Measurements from ENCODE around the gene ZNF516.

The ZNF516 gene

GRCh38 chr18:76494231-76495005 lies 624 bp downstream of the ZNF516 start:
- no peak for TF ChIP-seq CTCF (IDR thresholded peaks at IDR 0.05)
- peak overlapping the region; percentile 36 to 86 for H3K27ac ChIP-seq
- peak overlapping the region; percentile 71 for H3K4me3 ChIP-seq
- DNase-seq (ENCODE audit: low spot score), result no peak

- Histone ChIP-seq H3K27ac (peak overlapping the region; percentile 60 to 86), H3K4me3 (peak overlapping the region; percentile 71)
- no peak for DNase-seq (ENCODE audit: low spot score)
- no peak for TF ChIP-seq CTCF (IDR thresholded peaks at IDR 0.05)
Measured at GRCh38 chr18:76493213-76494161, 1.6 kb downstream of the ZNF516 start.

GRCh38 chr18:76492669-76493212 lies 2.3 kb downstream of the ZNF516 start:
- TF ChIP-seq CTCF (IDR thresholded peaks at IDR 0.05), result no peak
- DNase-seq (ENCODE audit: low spot score), result peak; percentile 95
- Histone ChIP-seq H3K4me3 (peak overlapping the region; percentile 71), H3K27ac (peak overlapping the region; percentile 60 to 86)

- no peak for DNase-seq (ENCODE audit: low spot score)
Measured at GRCh38 chr18:76491776-76492668, 3.0 kb downstream of the ZNF516 start.

GRCh38 chr18:76491473-76491775 lies 3.6 kb downstream of the ZNF516 start:
- Histone ChIP-seq H3K4me3 (peak overlapping the region; percentile 71), H3K27ac (peak overlapping the region; percentile 60 to 86)
- no peak for DNase-seq (ENCODE audit: low spot score)

More at GRCh38 chr18:76491776-76492668, 3.0 kb downstream of the ZNF516 start:
- peak overlapping the region; percentile 71 for H3K4me3 ChIP-seq
- peak overlapping the region; percentile 60 to 86 for H3K27ac ChIP-seq
- TF ChIP-seq CTCF (IDR thresholded peaks at IDR 0.05), result no peak

More at GRCh38 chr18:76491473-76491775, 3.6 kb downstream of the ZNF516 start:
- TF ChIP-seq CTCF (IDR thresholded peaks at IDR 0.05), result no peak
